ENCODE measurements around the gene TTC6.

TTC6 gene

DNA sequence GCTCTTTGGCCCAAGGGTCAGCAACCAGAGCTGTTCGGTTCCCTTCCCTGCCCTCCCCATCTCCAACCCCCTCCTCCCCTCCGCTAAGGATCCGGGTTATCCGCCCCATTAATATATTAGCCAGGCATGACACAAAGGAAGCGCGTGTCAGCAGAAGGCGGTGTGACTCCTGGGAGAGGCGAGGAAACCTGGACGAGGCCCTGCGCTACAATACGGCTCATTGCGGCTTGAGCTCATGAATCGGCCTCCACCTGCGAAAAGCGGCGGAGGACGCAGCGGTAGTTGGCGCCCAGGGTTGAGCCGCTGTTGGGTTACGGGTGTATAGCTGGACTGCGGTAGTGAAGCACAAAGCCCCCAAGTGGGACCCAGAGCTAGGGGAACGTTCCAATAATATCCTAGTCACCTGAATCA lies 10.3 kb upstream of the TTC6 start:
- Histone ChIP-seq H3K36me3 (ENCODE audit: control insufficient read depth, insufficient read depth, low read length) (no peaks in the 10 kb centered on the region), H3K4me1 (ENCODE audit: control insufficient read depth, insufficient read depth, low read length) (peaks cover 36% of the 10 kb centered on the region), H3K27me3 (ENCODE audit: control insufficient read depth, insufficient read depth, low read length, poor library complexity, severe bottlenecking) (peaks cover 100% of the 10 kb centered on the region), H3K4me3 (ENCODE audit: insufficient read depth, low read depth, low read length) (peak overlapping the region; percentile 33), H3K9me3 (ENCODE audit: control insufficient read depth, low read length) (no peaks in the 10 kb centered on the region), H3K27ac (ENCODE audit: insufficient read depth, low read depth, low read length, poor library complexity, severe bottlenecking) (no peak overlapping the region)
- WGBS, 2 experiments = 1% methylated on average over 23 of the region's 23 CpGs

DNA sequence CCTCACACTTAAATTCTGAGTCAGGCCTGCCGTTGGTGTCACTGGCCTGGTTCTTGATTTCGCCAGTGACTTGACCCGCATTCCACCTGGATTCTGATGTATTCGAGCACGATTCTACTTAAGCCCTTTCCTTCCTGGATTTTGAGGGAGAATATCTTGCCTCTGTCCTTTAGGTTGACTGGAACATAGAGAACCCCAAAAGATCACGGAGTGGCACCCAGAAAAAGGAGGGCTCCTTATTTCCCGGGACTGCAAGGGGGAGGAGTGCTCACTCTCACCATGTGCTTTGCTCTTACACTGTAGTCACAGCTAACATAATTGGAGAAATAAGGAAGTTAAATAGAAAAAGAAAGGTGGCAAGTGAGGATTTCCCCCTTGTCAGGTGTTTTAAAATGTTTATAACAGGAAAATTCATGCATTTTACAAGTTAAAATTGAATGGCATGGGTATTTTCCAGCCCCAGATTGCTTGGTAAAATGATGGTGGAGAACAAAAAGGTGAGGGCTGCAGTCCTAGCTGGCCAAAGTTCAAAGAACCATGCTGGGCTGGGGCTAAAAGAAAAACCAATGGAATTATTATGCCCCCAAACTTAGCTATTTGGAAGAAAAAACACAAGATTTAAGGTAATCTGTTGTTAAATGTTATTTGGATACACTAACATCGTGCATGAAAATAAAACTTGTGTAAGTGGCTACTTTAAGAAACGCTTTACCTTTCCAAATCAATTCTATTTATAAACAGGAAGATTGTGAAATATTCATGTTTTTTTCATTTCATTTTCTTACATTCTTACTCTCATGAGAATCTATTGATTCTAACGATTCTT lies 9.2 kb upstream of the TTC6 start:
- Histone ChIP-seq H3K27ac (ENCODE audit: insufficient read depth, low read depth, low read length, poor library complexity, severe bottlenecking) (no peak overlapping the region), H3K9me3 (ENCODE audit: control insufficient read depth, low read length) (no peaks in the 10 kb centered on the region), H3K27me3 (ENCODE audit: control insufficient read depth, insufficient read depth, low read length, poor library complexity, severe bottlenecking) (peaks cover 100% of the 10 kb centered on the region), H3K4me3 (ENCODE audit: insufficient read depth, low read depth, low read length) (no peak overlapping the region), H3K4me1 (ENCODE audit: control insufficient read depth, insufficient read depth, low read length) (peaks cover 36% of the 10 kb centered on the region), H3K36me3 (ENCODE audit: control insufficient read depth, insufficient read depth, low read length) (no peaks in the 10 kb centered on the region)
- WGBS, 2 experiments = 2 to 8% methylated on average over 7 to 9 of the region's 10 CpGs

- H3K9me3 ChIP-seq (ENCODE audit: control insufficient read depth, low read length) = no peaks in the 10 kb centered on the region
- WGBS, 2 experiments = no CpG with 5 or more reads among the region's 1 CpG
- no peak overlapping the region for H3K27ac ChIP-seq (ENCODE audit: insufficient read depth, low read depth, low read length, poor library complexity, severe bottlenecking)
- no peak overlapping the region for H3K4me3 ChIP-seq (ENCODE audit: insufficient read depth, low read depth, low read length)
- no peaks in the 10 kb centered on the region for H3K36me3 ChIP-seq (ENCODE audit: control insufficient read depth, insufficient read depth, low read length)
- H3K27me3 ChIP-seq (ENCODE audit: control insufficient read depth, insufficient read depth, low read length, poor library complexity, severe bottlenecking) = peaks cover 100% of the 10 kb centered on the region
- peaks cover 36% of the 10 kb centered on the region for H3K4me1 ChIP-seq (ENCODE audit: control insufficient read depth, insufficient read depth, low read length)
Measured at GRCh38 chr14:37586797-37587130, 8.7 kb upstream of the TTC6 start.

GRCh38 chr14:37587131-37587803 lies 8.2 kb upstream of the TTC6 start:
- Histone ChIP-seq H3K27me3 (ENCODE audit: control insufficient read depth, insufficient read depth, low read length, poor library complexity, severe bottlenecking) (peaks cover 100% of the 10 kb centered on the region), H3K9me3 (ENCODE audit: control insufficient read depth, low read length) (no peaks in the 10 kb centered on the region), H3K4me1 (ENCODE audit: control insufficient read depth, insufficient read depth, low read length) (peaks cover 39% of the 10 kb centered on the region), H3K4me3 (ENCODE audit: insufficient read depth, low read depth, low read length) (peak overlapping the region; percentile 34), H3K27ac (ENCODE audit: insufficient read depth, low read depth, low read length, poor library complexity, severe bottlenecking) (no peak overlapping the region), H3K36me3 (ENCODE audit: control insufficient read depth, insufficient read depth, low read length) (no peaks in the 10 kb centered on the region)
- 6 to 17% methylated on average over 3 to 4 of the region's 4 CpGs for WGBS, 2 experiments

- Histone ChIP-seq H3K36me3 (ENCODE audit: control insufficient read depth, insufficient read depth, low read length) (no peaks in the 10 kb centered on the region), H3K27ac (ENCODE audit: insufficient read depth, low read depth, low read length, poor library complexity, severe bottlenecking) (no peak overlapping the region), H3K4me1 (ENCODE audit: control insufficient read depth, insufficient read depth, low read length) (peaks cover 43% of the 10 kb centered on the region), H3K27me3 (ENCODE audit: control insufficient read depth, insufficient read depth, low read length, poor library complexity, severe bottlenecking) (peaks cover 100% of the 10 kb centered on the region), H3K4me3 (ENCODE audit: insufficient read depth, low read depth, low read length) (peak overlapping the region; percentile 34), H3K9me3 (ENCODE audit: control insufficient read depth, low read length) (no peaks in the 10 kb centered on the region)
- WGBS, 2 experiments = 0 to 1% methylated on average over 61 to 63 of the region's 63 CpGs
Measured at GRCh38 chr14:37587881-37588666, 7.4 kb upstream of the TTC6 start.

DNA sequence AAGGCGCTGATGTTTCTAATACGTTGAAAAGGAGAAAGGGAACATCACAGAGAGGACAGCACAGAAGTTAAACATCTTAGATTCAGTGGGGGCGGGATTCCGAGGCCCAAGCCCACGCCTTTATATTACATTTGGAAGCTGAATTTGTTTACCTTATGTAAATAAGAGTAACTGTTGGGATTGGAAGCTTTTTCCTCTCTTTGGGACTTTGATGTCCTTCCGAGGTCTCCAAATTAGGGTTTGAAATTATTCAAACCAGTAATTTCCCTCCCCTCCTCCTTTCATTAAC lies 6.8 kb upstream of the TTC6 start:
- Histone ChIP-seq H3K36me3 (ENCODE audit: control insufficient read depth, insufficient read depth, low read length) (no peaks in the 10 kb centered on the region), H3K27me3 (ENCODE audit: control insufficient read depth, insufficient read depth, low read length, poor library complexity, severe bottlenecking) (peaks cover 100% of the 10 kb centered on the region), H3K4me1 (ENCODE audit: control insufficient read depth, insufficient read depth, low read length) (peaks cover 43% of the 10 kb centered on the region), H3K9me3 (ENCODE audit: control insufficient read depth, low read length) (no peaks in the 10 kb centered on the region), H3K27ac (ENCODE audit: insufficient read depth, low read depth, low read length, poor library complexity, severe bottlenecking) (no peak overlapping the region), H3K4me3 (ENCODE audit: insufficient read depth, low read depth, low read length) (peak overlapping the region; percentile 34)
- WGBS, 2 experiments = 2 to 3% methylated on average over 5 to 6 of the region's 6 CpGs

GRCh38 chr14:37588956-37589714 lies 6.3 kb upstream of the TTC6 start:
- Histone ChIP-seq H3K27me3 (ENCODE audit: control insufficient read depth, insufficient read depth, low read length, poor library complexity, severe bottlenecking) (peaks cover 100% of the 10 kb centered on the region), H3K9me3 (ENCODE audit: control insufficient read depth, low read length) (no peaks in the 10 kb centered on the region), H3K4me1 (ENCODE audit: control insufficient read depth, insufficient read depth, low read length) (peaks cover 43% of the 10 kb centered on the region), H3K27ac (ENCODE audit: insufficient read depth, low read depth, low read length, poor library complexity, severe bottlenecking) (no peak overlapping the region), H3K4me3 (ENCODE audit: insufficient read depth, low read depth, low read length) (no peak overlapping the region), H3K36me3 (ENCODE audit: control insufficient read depth, insufficient read depth, low read length) (no peaks in the 10 kb centered on the region)
- 1 to 3% methylated on average over 14 to 16 of the region's 16 CpGs for WGBS, 2 experiments

- H3K4me3 ChIP-seq (ENCODE audit: insufficient read depth, low read depth, low read length) = no peak overlapping the region
Measured at GRCh38 chr14:37589715-37590427, 5.6 kb upstream of the TTC6 start.

GRCh38 chr14:37590428-37591139 lies 4.8 kb upstream of the TTC6 start:
- peaks cover 38% of the 10 kb centered on the region for H3K4me1 ChIP-seq (ENCODE audit: control insufficient read depth, insufficient read depth, low read length)
- H3K36me3 ChIP-seq (ENCODE audit: control insufficient read depth, insufficient read depth, low read length) = no peaks in the 10 kb centered on the region
- no peaks in the 10 kb centered on the region for H3K9me3 ChIP-seq (ENCODE audit: control insufficient read depth, low read length)
- H3K27ac ChIP-seq (ENCODE audit: insufficient read depth, low read depth, low read length, poor library complexity, severe bottlenecking) = no peak overlapping the region
- H3K27me3 ChIP-seq (ENCODE audit: control insufficient read depth, insufficient read depth, low read length, poor library complexity, severe bottlenecking) = peaks cover 100% of the 10 kb centered on the region
- no peak overlapping the region for H3K4me3 ChIP-seq (ENCODE audit: insufficient read depth, low read depth, low read length)
- WGBS, 2 experiments = 60% methylated on average over 2 of the region's 4 CpGs; no CpG with 5 or more reads in 1 of the 2 experiments

More at GRCh38 chr14:37589715-37590427, 5.6 kb upstream of the TTC6 start:
- peaks cover 38% of the 10 kb centered on the region for H3K4me1 ChIP-seq (ENCODE audit: control insufficient read depth, insufficient read depth, low read length)
- WGBS, 2 experiments = 21 to 22% methylated on average over 3 to 4 of the region's 6 CpGs
- no peaks in the 10 kb centered on the region for H3K9me3 ChIP-seq (ENCODE audit: control insufficient read depth, low read length)
- H3K36me3 ChIP-seq (ENCODE audit: control insufficient read depth, insufficient read depth, low read length) = no peaks in the 10 kb centered on the region
- peaks cover 100% of the 10 kb centered on the region for H3K27me3 ChIP-seq (ENCODE audit: control insufficient read depth, insufficient read depth, low read length, poor library complexity, severe bottlenecking)
- no peak overlapping the region for H3K27ac ChIP-seq (ENCODE audit: insufficient read depth, low read depth, low read length, poor library complexity, severe bottlenecking)

Measured in ectodermal cell (in vitro differentiated cells).